UCSD-AML1 (cell line): ENCODE data around the gene PSMC1.

Experiments
- DNase-seq: peaks from one replicate; lab custom pipeline; 2025; ENCODE audit not compliant: unreplicated experiment; lab: John Stamatoyannopoulos, UW

The PSMC1 gene

GRCh38 chr14:90301122-90301521, 44.8 kb downstream of the PSMC1 start:
- DNase-seq: no peak

DNA sequence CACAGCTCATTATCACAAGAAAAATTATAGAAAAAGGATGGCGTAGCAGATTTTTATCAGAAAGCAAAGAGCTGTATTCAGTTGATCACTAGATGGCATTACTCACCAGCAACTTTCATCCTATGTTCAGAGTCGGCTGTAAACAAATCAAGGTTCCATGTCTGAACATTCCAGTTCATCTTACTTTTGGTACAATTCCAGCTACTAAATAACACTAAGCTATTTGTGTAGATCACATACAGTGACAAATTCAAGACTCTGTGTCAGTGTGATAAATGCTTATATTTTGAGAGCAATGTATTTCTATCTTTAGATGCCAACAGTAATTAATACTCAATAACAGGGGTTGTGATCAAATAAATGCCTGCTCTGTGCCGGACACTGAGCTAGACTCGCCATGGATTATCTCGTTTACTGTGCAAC, 45.3 kb downstream of the PSMC1 start:
- no peak for DNase-seq

DNA sequence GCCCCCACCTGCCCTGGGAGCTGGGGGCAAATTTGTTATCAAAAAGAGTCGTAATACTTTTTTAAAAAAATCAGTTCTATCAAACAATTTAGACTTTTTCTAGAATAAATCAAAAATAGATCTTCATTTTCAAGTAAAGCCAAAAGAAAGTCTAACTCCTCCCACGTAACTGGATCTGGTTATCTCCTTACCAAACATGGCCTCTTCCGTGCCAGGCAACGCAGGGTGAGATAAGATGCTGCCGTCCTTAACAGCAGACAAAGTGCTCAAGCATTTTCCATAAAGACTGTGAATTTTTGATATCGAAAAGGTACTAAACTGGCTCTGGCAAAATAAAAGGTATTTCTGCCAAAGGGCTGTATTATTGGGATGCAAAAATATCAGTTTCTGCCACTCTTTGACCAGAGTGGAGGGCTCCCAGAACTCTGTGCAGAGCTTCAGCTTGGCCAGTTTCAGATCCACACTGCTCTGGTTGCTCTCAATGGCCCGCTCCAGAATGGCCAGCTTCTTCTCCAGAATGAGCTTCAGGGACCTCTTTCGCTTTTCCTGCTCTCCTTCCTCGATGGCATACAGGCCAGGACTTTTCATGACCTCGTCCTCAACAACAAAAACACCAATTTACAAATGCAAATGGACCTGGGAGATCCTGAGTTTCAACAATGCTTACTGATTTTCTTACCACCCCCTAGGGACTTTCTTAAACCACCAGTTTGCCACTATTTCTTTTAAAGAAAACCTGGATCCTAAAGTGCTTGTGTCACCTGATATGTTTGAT, 46.4 kb downstream of the PSMC1 start:
- DNase-seq: no peak

- no peak for DNase-seq
These were observed 47.1 kb downstream of the PSMC1 start for GRCh38 chr14:90303473-90303872.

DNA sequence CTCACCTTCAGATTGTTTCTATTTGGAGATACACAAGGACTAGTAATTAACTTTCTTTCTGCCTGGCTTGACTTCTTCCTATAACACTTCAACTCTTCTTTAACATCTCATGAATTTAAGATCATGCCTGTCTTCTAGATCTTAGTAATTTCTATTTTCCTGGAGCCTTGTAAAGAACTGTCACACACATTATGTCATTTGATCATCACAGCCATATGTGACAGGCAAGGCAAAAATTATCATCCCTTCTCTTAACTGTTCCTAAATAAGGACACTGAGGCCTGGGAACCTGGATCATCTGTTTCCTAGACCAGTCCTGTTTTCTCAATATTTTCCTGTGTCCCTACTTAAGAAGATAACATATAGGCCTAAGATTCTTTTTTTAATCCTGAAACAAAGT, 48.1 kb downstream of the PSMC1 start:
- no peak for DNase-seq

- no peak for DNase-seq
These were observed 48.8 kb downstream of the PSMC1 start for GRCh38 chr14:90305176-90305601.

GRCh38 chr14:90308561-90308960, 52.2 kb downstream of the PSMC1 start:
- no peak for DNase-seq

DNA sequence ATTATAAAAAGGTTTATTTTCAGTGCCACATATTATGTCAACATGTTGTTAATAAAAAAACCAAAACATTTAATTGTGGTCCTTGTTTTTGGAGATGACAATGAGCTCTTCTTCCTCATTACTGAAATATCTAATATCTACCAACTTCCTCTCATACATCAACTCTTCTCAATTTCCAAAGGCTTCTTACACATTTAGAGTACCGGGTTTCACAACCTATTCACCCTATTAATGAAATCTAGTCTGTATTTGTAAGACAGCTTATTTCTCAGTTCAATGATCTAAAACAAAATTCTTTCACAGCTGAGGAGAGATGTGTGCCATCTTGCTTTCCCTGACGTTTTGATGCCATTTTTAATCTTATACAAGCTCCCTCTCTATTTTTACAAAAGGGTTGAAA, 60.9 kb downstream of the PSMC1 start:
- DNase-seq: no peak

GRCh38 chr14:90318016-90318415, 61.7 kb downstream of the PSMC1 start:
- no peak for DNase-seq

DNA sequence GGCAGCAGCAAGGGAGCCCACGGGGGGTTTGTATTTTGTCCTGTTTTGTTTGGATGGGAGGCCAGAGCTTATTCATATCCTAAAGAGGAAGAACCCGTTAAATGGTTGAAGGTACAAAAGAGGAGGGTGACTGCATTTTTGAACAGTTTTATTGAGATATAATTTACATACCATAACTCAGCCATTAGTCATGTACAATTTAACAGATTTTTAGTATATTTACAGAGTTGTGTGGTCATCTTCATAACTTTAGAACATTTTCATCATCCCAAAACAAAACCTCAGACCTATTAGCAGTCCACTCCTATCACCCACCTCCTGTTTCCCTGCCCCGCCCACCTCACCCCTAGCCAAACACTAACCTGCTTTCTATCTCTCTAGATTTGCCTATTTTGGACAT, 62.8 kb downstream of the PSMC1 start:
- DNase-seq: no peak

DNA sequence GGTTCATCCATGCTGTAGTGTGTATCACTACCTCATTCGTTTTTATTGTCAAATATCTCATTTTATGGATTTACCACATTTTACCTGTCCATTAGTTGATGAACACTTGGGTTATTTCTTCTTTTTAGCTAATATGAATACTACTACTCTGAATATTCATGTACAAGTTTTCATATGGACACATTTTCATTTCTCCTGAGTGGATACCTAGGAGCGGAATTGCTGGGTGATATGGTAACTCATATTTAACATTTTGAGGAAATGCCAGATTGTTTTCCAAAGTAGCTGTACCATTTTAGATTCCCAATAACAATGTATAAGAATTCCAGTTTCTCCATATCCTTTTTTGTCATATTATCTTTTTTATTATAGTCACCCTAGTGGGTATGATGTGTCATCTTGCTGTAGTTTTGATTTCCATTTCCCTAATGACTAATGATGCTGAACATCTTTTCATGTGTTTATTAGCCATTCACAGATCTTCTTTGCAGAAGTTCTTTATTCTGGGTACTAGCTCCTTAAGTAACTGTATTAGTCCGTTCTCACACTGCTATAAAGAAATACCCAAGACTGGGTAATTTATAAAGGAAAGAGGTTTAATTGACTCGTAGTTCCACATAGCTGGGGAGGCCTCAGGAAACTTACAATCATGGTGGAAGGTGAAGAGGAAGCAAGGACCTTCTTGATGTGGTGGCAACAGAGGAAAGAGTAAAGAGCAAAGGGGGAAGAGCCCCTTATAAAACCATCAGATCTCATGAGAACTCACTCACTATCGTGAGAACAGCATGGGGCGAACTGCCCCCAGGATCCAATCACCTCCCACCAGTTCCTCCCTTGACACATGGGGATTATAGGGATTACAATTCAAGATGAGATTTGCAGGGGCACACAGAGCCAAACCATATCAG, 63.5 kb downstream of the PSMC1 start:
- no peak for DNase-seq

- DNase-seq: no peak
These were observed 65.5 kb downstream of the PSMC1 start for GRCh38 chr14:90321891-90322290.
